HG03342 (cell line): Measurements from ENCODE around the gene MESP2.
"Not testable (repeated sequence)": the region's sequence is repeated elsewhere in the genome, so short reads cannot be mapped to it uniquely, and the experiment has no call there.

Source experiments
- ATAC-seq: cut with Tn5 transposase; IDR thresholded peaks from one replicate; pipeline ENCODE4 v1.9.1; 2021; ENCODE audit warnings: mild to moderate bottlenecking, moderate library complexity; ENCODE audit not compliant: unreplicated experiment

Gene MESP2

GRCh38 chr15:89777782-89778380 lies 1.7 kb downstream of the MESP2 start:
- no peak for ATAC-seq

DNA sequence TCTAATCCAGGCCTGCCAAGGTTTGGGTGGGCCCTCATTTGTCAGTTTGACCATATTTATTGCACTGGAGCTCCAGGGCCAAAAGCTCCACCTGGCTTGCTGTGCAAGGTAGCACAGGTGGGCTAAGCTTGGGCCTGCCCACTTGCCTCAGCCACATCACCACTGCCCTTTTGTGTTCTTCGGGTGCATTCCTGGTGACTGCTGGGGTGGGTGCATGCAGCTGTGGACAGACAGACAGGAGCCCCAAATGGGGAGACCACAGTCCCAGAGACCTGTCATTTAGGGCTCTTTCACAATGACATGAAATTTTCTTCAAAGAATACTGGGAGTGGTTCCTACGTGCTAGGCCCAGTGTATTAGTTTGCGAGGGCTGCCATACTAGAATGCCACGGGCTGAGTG lies 2.7 kb downstream of the MESP2 start:
- no peak for ATAC-seq

DNA sequence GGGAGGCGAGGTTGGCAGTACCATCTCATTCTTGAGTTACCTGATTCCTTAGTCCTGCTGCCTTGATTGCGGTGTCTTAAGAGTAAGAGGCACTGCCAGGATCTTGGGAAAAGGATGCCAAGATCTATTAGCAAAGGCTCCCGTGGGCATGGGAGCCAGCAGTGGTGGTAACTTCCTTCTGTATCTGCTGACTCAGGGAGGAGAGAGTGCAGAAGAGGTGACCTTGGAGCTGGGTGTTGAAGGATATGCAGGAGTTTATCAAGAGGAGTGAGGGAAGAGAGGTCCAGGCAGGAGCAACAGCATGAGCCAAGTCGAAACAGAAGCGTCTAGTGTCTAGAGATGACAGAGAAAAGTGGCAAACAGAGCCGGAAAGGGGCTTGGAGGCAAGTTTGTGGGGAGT lies 4.5 kb downstream of the MESP2 start:
- no peak for ATAC-seq

DNA sequence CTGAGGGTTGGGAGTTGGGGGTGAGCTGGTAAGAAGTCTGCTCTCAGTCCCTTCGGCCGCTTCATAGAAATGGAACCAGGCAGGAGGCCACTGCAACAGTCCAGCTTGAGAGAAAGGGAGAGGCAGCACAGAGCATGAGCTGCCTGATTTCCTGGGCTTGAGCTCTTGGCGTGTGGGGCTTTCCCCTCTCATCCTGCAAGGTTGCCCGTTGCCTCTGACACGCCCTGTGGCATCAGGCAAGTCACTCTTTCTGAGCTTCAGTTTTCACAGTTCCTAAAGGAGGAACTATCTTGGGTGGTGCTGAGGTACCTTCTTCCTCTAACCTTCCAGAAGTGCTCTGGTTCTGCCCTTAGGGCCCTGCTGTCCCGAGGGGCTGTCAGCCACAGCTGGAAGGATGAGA lies 4.9 kb downstream of the MESP2 start:
- ATAC-seq = no peak

- no peak for ATAC-seq
Observed at GRCh38 chr15:89781891-89782618, 5.9 kb downstream of the MESP2 start.

DNA sequence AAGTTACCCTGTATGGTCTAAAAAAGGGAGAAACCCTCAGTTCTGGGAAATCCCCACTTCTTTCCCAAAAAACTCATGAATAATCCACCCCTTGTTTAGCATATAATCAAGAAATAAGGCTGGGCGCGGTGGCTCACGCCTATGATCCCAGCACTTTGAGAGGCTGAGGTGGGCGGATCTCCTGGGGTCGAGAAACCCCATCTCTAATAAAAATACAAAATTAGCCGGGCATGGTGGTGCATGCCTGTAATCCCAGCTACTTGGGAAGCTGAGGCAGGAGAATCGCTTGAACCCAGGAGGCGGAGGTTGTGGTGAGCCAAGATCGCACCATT lies 6.5 kb downstream of the MESP2 start:
- not testable (repeated sequence) for ATAC-seq

- ATAC-seq = no peak
Observed at GRCh38 chr15:89783111-89783860, 7.2 kb downstream of the MESP2 start.

- ATAC-seq = no peak
Observed at GRCh38 chr15:89783861-89784685, 7.9 kb downstream of the MESP2 start.

GRCh38 chr15:89784686-89784960 lies 8.5 kb downstream of the MESP2 start:
- no peak for ATAC-seq

DNA sequence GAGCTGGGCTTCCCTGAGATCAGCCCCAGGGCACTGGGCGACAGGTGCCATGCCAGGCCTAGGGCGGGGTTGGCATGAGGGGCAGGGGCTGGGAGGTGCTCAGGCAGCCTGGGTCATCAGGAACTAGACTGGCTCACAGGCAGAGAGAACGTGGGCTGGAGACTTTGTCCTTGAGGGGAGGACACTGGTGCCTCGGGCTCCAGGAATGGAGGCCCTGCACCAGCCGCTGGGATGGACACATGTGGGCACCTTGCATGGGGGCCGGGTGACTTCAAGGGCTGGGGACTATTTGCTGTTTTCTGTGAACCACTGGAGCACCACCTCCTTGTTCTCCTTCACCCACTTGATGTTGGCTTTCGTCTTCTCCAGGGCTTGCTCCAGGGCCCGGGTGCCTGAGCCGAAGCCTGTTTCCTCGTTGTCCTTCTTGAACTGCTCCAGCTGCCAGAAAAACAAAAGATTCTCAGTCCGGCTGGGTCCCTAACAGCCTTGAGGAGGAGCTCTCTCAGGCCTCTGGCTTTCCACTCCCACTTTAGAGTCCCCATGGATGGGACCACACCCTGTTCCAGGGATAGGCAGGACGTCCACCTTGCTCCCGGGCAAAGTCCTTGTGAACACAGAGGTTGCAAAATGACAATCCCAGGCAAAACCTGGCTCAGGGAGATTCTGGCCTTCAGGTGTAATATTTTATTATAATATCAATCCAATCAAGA lies 9.1 kb downstream of the MESP2 start:
- ATAC-seq = no peak

DNA sequence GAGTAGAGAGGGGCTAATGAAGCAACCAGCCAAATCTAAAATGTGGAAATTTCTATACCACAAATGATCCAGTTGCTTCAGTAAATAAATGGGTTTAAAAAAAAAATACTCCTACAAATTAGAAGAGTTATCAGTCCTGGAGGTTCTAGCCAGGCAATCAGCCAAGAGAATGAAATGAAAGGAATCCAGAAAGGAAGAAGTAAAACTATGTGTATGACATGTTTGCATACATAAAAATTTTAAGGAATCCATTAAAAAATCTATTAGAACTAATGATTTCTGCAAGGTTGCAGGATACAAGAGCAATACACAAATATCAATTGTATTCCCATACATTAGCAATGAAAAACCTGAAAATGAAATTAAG lies 9.6 kb downstream of the MESP2 start:
- no peak for ATAC-seq

DNA sequence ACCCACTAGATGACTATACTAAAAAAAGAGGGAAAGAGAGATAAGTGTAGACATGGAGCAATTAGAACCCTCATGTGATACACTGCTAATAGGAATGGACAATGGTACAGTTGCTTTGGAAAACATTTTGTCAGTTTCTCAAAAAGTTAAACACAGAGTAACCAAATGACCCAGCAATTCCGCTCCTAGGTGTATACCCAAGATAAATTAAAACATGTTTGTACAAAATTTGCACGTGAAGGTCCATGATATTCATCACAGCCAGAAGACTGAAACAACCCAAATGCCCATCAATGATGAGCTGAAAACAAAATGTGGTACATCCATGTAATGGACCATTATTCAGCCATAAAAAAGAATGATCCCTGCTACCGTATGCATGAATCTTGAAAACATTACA lies 11.8 kb downstream of the MESP2 start:
- no peak for ATAC-seq

DNA sequence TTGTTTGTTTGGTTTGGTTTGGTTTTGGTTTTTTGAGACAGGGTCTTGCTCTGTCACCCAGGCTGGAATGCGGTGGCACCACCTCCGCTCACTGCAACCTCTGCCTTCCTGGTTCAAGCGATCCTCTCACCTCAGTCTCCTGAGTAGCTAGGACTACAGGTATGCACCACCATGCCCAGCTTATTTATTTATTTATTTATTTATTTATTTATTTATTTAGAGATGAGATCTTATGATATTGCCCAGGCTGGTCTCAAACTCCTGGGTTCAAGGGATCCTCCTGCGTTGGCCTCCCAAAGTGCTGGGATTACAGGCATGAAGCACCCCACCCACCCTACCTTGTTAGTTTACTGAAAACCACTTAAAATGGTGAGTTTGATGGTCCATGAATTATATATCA lies 12.5 kb downstream of the MESP2 start:
- not testable (repeated sequence) for ATAC-seq

- ATAC-seq = no peak
Observed at GRCh38 chr15:89790206-89790605, 14.1 kb downstream of the MESP2 start.

DNA sequence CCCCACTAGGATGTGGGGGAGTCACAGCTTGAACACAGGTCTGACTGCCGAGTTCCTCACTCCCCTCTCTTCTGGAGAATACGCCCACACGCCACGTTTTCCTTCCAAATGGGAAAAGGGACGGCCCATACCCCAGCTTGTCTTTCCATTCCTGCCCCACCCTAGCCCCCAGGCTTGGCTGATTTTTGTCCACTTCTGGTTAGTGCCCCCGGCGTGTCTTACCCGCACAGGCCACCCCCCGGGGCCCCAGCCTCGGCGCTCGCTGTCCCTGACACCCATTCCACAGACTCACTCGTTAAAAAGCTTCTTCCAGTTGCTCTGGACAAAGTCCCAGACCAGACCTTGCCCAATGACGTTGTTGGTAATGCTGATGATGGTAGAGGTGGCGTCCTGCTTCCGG lies 14.5 kb downstream of the MESP2 start:
- ATAC-seq = no peak

DNA sequence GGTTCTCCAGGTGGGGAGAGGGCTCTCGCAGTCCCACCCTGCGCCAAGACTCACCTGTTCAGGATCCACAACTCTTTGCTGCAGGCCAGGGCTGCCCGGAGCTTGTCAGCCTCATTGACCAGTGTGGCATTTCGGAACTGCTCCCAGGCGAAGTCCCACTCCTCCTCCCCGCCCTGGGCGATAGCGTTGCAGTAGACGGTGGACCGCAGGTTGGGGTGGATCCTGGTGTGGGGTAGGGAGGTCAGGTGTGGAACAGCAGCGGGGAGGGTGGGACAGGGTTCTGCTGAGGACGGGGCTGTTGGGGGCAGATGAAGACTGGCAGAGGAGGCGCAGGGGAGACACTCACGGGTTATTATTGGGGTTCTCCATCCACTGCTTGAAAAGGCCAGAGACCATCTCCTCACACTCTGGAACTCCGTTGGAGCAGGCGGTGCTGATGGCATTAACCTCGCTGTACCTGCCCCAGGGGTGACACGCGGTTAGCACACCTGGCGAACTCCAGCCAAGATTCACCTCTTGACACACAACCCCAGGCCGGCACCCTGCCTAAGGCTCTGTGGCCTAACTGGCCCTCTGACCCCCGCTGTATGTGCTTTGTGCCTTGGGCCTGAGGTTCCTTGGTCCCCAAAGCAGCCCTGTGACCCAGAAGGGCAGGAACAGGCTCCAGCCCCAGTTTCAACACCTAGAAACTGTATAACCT lies 16.1 kb downstream of the MESP2 start:
- ATAC-seq = no peak

DNA sequence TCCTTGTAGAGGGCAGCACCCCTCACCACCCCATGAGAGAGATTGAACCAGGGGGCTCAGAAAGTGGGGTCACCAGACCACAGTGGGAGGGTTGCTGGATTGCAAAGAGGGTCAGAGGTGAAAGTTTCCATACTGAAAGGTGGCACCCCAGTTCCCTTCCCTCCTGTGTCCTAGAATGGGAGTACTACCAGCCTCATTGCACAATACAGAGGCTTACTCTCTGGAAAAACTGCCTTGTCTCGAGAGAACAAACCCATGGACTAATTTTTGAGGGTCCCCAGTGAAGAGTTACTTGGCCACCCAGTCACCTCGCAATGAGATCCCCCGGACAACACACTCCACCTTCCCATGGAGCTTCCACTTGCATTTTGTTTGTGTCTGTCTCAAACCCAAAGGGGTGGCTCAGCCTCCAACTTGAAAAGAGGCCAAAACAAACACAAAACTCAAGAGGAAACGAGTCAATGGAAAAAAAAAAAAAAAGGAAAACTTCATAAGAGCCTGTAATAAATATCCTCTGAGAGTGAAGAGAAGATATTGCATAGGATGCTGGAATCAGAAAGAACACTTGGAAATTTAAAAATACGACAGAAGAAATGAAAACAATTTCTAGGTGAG lies 18.6 kb downstream of the MESP2 start:
- ATAC-seq = no peak

DNA sequence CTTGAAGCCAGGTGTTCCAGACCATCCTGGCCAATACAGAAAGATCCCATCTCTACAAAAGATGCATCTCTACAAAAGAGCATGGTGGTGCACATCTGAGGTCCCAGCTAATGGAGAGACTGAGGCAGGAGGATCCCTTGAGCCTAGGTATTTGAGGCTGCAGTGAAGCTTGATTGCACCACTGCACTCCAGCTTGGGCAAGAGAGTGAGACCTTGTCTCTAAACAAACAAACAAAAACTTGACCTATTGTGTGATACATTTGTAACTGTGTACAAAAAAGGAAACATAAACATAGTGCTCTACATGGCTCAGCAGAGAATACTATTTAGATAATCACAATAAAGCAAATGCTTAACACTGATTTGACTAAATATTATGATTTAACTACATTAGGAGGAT lies 19.9 kb downstream of the MESP2 start:
- no peak for ATAC-seq

GRCh38 chr15:89797678-89798201 lies 21.6 kb downstream of the MESP2 start:
- no peak for ATAC-seq
